Measurements from ENCODE around the gene SNRPB. TPM values are rescaled to one million over a fixed set of nuclear protein-coding genes. Genes with fewer than 3 reads are reported as not detected.

The SNRPB gene
- total RNA-seq, 1 donor: 182 TPM

GRCh38 chr20:2430538-2430937, 40.1 kb downstream of the SNRPB start:
- no peak for DNase-seq (ENCODE audit: low read depth in 2 of 3, low spot score in 2 of 3)

- no peak for DNase-seq (ENCODE audit: low read depth in 2 of 3, low spot score in 2 of 3)
These were observed 41.5 kb downstream of the SNRPB start for GRCh38 chr20:2429051-2429450.

GRCh38 chr20:2421247-2421646, 49.3 kb downstream of the SNRPB start:
- no peak for DNase-seq (ENCODE audit: low read depth in 2 of 3, low spot score in 2 of 3)

- no peak for DNase-seq (ENCODE audit: low read depth in 2 of 3, low spot score in 2 of 3)
These were observed 50.1 kb downstream of the SNRPB start for GRCh38 chr20:2420510-2420909.

GRCh38 chr20:2418388-2418787, 52.2 kb downstream of the SNRPB start:
- no peak for DNase-seq (ENCODE audit: low read depth in 2 of 3, low spot score in 2 of 3)

GRCh38 chr20:2417213-2417541, 53.4 kb downstream of the SNRPB start:
- no peak for DNase-seq (ENCODE audit: low read depth in 2 of 3, low spot score in 2 of 3)

GRCh38 chr20:2416541-2417212, 53.9 kb downstream of the SNRPB start:
- no peak for DNase-seq (ENCODE audit: low read depth in 2 of 3, low spot score in 2 of 3)

Small RNA genes within 50 kb of the gene (small RNA-seq; reads per million reads assigned to genes)
- gene RF00019: not detected

Other genes starting within 250 kb of the SNRPB start
- not detected for gene TGM3, start 174.8 kb downstream of the SNRPB start, total RNA-seq
- not detected for gene TGM6, start 89.9 kb downstream of the SNRPB start, total RNA-seq
- 4.8 TPM for gene ZNF343, start 38.1 kb upstream of the SNRPB start, total RNA-seq
- not detected for gene TMC2, start 65.8 kb upstream of the SNRPB start, total RNA-seq
- gene NOP56, start 181.8 kb upstream of the SNRPB start, total RNA-seq: 183 TPM
- gene IDH3B, start 193.4 kb upstream of the SNRPB start, total RNA-seq: 130 TPM
- gene EBF4, start 222.0 kb upstream of the SNRPB start, total RNA-seq: 6.2 TPM